Mucosa of descending colon (tissue), 3 donors: Measurements from ENCODE around the gene SCLT1. TPM values are rescaled to one million over a fixed set of nuclear protein-coding genes. Genes with fewer than 3 reads are reported as not detected.

ENCODE experiments used
- ATAC-seq: fragments of 200-7000 bp; cut with Tn5 transposase; one replicate; pipeline ENCODE4 v1.9.1; 2020; ENCODE audit warnings: mild to moderate bottlenecking, moderate library complexity
- DNase-seq, 3 donors: peaks; one replicate each; pipeline ENCODE4 v3.0.0-alpha.2; 2020
- H3K36me3 ChIP-seq: fragments of 200-600 bp; one replicate; pipeline ENCODE4 v1.8.0; 2021; ENCODE audit warnings: low read depth, mild to moderate bottlenecking
- H3K4me1 ChIP-seq: fragments of 200-600 bp; one replicate; pipeline ENCODE4 v1.8.0; 2021; ENCODE audit warnings: low read depth, mild to moderate bottlenecking
- H3K4me3 ChIP-seq: fragments of 200-600 bp; one replicate; pipeline ENCODE4 v1.8.0; 2021; ENCODE audit warnings: mild to moderate bottlenecking
- H3K9me3 ChIP-seq: fragments of 200-600 bp; one replicate; pipeline ENCODE4 v1.8.0; 2021; ENCODE audit warnings: mild to moderate bottlenecking
- intact Hi-C, 2 donors: fragments of 100-400 bp; cut with DNase I in 1 of 2; cut with micrococcal nuclease in 1 of 2; formaldehyde crosslinking; loops; one replicate each; pipeline versions ENCODE4 v1.11.0 to v1.11.1; 2022; cut with DNase I, micrococcal nuclease
- total RNA-seq, 3 donors: library from RNA; stranded (reverse); fragmentation: NEBNext Ultra II Directional in 2 of 3; extraction: Animal tissue kit (Norgen Biotek cat#: 25700) in 2 of 3; gene quantifications; one replicate each; pipeline versions ENCODE4 v1.2.1 to v1.2.4, GENCODE V29; 2021 to 2023
- TF ChIP-seq, protein P1 (sequence below): fragments of 200-600 bp; IDR thresholded peaks from one replicate; pipeline ENCODE4 v1.8.0; 2022; ENCODE audit warnings: antibody characterized with exemption, mild to moderate bottlenecking
- donor health status: DM: no; HTN: no; CAD: no; lungs with moderate emphysema.
- donor health status: DM: no; HTN: no; CAD: no.
- donor health status: DM: no; HTN: yes; CAD: no.

The SCLT1 gene
- total RNA-seq, 3 donors from 2014 or later = 11.7 to 16.8 (median 12.9) TPM

DNA sequence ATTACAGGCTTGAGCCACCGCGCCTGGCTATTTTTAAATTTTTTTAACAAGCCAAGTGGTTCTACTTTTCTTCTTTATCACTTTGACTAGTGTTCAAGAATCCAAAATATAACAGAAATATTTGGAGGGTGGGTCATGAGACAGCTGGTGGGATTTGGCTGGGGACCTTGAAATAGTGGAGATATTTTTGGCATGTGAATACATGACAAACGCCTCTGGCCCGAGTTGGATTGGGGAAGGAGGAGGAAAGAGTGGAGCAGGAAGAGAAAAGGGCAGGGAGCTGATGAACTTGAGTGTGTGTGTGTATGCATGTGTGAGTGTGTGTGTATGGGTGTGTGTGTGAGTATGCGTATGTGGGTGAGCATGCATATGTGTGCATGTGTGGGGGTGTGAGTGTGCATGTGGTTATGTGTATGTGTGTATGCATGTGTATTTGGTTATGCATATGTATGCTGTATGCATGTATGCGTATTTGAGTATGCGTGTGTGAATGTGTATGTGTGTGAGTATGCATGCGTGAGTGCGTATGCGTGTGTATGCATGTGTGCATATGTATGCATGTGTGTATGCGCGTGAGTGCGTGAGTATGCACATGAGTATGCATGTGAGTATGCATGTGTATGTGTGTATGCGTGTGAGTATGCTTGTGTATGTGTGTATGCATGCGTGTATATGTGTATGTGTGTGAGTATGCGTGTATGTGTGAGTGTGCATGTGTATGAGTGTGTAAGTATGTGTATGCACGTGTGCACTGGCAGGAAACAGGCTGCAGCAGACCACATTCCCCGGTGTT, 234.3 kb downstream of the SCLT1 start:
- DNase-seq (no peak), ATAC-seq (no peak)
- H3K36me3 ChIP-seq = no peaks in the 10 kb centered on the region
- intact Hi-C loops = no loop called here
- peaks cover 6% of the 10 kb centered on the region for H3K4me1 ChIP-seq
- H3K4me3 ChIP-seq = no peak overlapping the region
- TF ChIP-seq, protein P1, sequence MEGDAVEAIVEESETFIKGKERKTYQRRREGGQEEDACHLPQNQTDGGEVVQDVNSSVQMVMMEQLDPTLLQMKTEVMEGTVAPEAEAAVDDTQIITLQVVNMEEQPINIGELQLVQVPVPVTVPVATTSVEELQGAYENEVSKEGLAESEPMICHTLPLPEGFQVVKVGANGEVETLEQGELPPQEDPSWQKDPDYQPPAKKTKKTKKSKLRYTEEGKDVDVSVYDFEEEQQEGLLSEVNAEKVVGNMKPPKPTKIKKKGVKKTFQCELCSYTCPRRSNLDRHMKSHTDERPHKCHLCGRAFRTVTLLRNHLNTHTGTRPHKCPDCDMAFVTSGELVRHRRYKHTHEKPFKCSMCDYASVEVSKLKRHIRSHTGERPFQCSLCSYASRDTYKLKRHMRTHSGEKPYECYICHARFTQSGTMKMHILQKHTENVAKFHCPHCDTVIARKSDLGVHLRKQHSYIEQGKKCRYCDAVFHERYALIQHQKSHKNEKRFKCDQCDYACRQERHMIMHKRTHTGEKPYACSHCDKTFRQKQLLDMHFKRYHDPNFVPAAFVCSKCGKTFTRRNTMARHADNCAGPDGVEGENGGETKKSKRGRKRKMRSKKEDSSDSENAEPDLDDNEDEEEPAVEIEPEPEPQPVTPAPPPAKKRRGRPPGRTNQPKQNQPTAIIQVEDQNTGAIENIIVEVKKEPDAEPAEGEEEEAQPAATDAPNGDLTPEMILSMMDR = no peak
- no peaks in the 10 kb centered on the region for H3K9me3 ChIP-seq

DNA sequence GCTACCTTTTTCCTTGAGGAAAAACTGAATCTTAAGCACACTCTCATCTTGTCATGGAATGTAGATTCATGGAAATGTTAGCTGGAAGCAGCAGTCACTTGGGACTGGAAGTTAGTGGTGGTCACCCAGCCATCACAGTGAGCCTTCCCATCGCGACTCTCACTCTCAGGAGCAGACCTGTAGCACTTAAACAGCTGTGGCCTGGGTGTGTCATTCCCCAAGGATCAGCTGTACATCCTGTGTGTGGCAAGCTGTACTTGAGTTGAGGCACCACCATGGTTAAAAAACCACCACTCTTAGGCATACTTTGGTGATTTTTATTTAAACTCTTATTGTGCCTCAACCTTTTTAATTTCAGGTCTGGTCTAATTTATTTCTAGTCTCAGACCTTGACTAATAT, 237.1 kb downstream of the SCLT1 start:
- intact Hi-C loops = no loop called here
- DNase-seq = no peak
- Histone ChIP-seq H3K4me1 (peaks cover 6% of the 10 kb centered on the region), H3K36me3 (no peaks in the 10 kb centered on the region), H3K4me3 (no peak overlapping the region), H3K9me3 (no peaks in the 10 kb centered on the region)
- TF ChIP-seq, protein P1 = no peak
- ATAC-seq = no peak

DNA sequence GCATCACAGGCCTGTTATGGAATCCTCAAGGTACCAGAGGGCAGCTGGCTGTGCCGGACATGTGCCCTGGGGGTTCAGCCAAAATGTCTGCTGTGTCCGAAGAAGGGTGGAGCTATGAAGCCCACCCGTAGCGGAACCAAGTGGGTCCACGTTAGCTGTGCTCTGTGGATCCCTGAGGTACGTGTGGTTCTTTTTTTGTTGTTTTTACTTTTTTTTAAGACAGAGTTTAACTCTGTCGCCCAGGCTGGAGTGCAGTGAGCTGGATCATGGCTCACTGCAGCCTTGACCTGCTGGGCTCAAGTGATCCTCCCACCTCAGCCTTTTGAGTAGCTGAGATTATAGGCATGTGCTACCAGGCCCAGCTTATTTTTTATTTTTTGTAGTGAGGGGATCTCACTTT, 237.7 kb downstream of the SCLT1 start:
- intact Hi-C loops = no loop called here
- TF ChIP-seq, protein P1 = no peak
- ATAC-seq = no peak

DNA sequence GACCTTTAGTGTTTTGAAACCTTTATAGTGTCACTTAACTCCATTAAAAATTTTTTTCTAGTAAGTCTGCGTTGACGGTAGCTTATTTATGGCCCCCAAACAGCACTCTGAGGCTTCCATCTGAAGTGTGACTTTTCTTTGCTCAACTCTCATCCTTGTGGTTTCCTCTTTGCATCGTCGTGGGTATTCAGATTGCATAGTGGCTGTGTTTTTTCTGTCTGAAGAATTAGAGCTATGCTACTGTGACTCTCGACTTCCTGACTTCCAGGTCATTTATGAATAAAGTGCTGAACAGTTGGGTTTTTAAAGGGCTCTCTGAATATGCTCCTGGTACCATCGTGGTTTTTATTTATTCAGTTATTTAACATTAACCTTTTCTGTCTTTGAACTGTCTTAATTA, 238.9 kb downstream of the SCLT1 start:
- no peak overlapping the region for H3K4me3 ChIP-seq
- TF ChIP-seq, protein P1 = no peak
- H3K9me3 ChIP-seq = no peaks in the 10 kb centered on the region
- peaks cover 3% of the 10 kb centered on the region for H3K4me1 ChIP-seq
- intact Hi-C loops = no loop called here
- H3K36me3 ChIP-seq = no peaks in the 10 kb centered on the region
- DNase-seq (no peak), ATAC-seq (peak; percentile 61)

More for the DNA sequence above, 237.7 kb downstream of the SCLT1 start:
- no peaks in the 10 kb centered on the region for H3K9me3 ChIP-seq
- DNase-seq = no peak
- peaks cover 6% of the 10 kb centered on the region for H3K4me1 ChIP-seq
- H3K4me3 ChIP-seq = no peak overlapping the region
- H3K36me3 ChIP-seq = no peaks in the 10 kb centered on the region

DNA sequence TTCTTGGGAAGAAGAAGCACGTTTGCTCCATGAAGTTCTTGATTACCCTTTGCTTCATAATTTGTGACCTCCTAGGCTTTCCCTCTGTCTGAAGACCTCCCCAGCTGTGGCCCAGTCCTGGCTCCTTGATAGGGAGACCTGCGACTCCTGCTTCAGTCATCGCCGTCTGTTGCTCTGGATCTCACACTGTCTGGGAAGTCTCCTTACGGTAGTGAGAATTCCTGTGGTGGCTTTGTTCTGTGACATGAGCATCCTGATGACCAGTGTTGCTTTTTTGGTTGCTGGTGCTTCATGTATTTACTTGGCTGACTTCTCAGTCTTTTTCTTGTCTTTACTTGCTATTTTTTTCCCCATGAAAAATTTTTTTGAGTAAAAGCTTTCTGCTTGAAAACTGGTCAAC, 239.6 kb downstream of the SCLT1 start:
- ATAC-seq (no peak), DNase-seq (no peak)
- TF ChIP-seq, protein P1 = no peak
- Histone ChIP-seq H3K4me1 (no peaks in the 10 kb centered on the region), H3K9me3 (no peaks in the 10 kb centered on the region), H3K4me3 (no peak overlapping the region), H3K36me3 (no peaks in the 10 kb centered on the region)
- intact Hi-C loops = no loop called here
